Stimulated activated CD8-positive, alpha-beta memory T cell treated with anti-CD3 and anti-CD28 coated beads, Interleukin-4, amount 100 ng/mL, for 1 hour (primary cell): ENCODE measurements around the gene ZNF841.
"Not testable (repeated sequence)": the region's sequence is repeated elsewhere in the genome, so short reads cannot be mapped to it uniquely, and the experiment has no call there.

Source experiments
- DNase-seq, 2 donors: peaks; one replicate each; pipeline ENCODE4 v3.0.0-alpha.2; 2020; ENCODE audit warnings: low read depth in 2 of 2, low spot score in 1 of 2

ZNF841 gene

GRCh38 chr19:52095172-52096014 lies at the start of gene ZNF841:
TSS of gene ZNF841 (minus strand) at chr19:52095765. CDS start at chr19:52084801, 10,964 bp downstream.
- peak; percentile 52 to 68 for DNase-seq

- no peak for DNase-seq
Measured at GRCh38 chr19:52142001-52142595, 46.5 kb upstream of the ZNF841 start.

- DNase-seq: no peak
Measured at GRCh38 chr19:52141203-52141602, 45.6 kb upstream of the ZNF841 start.

DNA sequence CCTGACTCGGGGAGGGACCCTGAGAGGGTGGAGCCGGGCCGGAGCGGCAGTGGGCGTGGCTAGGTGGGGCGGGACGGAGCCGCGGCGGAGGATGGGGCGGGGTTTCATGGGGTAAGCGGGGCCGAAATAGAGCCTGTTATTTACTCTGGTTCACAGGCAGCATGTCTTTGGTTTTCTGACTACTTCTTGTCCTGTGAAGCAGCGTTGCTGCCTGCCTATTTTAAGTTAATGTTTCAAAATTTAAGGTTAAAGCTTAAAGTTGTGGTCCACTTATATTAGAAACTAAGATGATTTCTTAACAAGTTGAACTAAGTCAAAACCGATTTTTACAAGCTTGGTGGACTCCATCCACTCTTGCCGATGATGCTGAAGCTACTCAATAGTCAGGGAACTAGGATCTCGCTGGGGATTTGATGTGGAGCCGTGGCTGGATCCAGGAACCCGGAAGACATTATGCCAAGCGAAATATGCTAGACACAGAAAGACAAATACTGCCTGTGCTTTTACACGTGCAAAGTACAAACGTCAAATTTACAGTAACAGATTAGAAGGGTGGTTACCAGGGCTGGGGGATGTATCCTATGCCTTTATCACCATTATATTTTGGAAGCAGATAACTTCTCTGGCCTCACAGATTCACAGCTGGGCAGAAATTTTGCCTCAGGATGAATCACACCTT lies 44.6 kb upstream of the ZNF841 start:
- peak; percentile 94 to 96 for DNase-seq

DNA sequence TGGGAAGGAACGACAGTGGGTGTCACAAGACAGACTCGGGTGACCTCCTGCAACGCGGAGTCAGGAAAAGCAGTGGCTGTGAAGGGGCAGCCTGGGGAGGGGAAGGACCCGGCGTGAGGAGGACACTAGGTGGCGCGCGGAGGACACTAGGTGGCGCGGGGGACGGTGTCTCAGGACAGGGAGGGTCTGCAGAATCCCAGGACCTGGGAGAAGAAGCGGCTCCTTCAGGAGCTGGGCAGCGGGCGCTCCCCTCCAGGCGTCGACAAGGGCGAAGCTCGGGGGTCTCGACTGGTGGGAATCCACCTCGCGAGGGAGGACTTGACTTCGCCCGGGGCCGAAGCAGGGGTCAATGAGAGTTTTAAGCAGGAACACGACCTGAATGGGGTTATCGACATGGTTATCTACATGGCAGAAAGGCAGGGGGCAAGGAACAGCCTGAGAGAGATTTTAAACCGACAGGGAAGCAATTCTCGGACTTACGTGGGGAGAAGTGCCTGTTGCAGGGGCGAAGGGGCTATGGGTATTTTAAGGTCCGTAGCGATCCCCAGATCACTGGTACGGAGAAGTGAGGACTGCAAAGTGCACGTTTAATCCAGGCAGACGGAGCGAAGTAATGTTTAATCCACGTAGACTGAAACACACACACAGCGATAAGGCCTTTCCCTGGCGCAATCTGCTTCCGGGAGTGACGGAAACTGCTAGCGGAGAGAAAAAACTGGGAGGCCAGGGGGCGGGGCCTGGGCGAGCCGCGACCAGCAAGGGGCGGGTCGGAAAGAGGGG lies 43.9 kb upstream of the ZNF841 start, which contains the start of gene ZNF616:
TSS of gene ZNF616 (minus strand) at position 687 of the 780 bp plus-strand sequence. CDS start 9,426 bp downstream, outside the sequence.
- DNase-seq: peak; percentile 28 to 61

DNA sequence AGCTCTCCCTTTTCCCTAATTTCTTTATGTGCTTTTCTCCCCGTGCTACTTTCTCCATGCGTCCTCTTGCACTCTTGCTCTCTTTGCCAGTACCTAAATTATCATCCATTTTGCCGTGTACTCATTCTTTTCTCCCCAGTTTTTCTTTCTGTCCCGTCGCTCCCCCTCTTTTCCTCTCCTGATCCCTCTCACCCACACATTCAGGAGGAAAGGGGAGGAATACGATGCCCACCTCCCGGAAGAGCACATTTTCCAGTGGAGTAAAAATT lies 43.4 kb upstream of the ZNF841 start:
- DNase-seq: no peak

GRCh38 chr19:52138278-52138982 lies 42.9 kb upstream of the ZNF841 start:
- DNase-seq: no peak

- DNase-seq: no peak
Measured at GRCh38 chr19:52120286-52120685, 24.7 kb upstream of the ZNF841 start.

DNA sequence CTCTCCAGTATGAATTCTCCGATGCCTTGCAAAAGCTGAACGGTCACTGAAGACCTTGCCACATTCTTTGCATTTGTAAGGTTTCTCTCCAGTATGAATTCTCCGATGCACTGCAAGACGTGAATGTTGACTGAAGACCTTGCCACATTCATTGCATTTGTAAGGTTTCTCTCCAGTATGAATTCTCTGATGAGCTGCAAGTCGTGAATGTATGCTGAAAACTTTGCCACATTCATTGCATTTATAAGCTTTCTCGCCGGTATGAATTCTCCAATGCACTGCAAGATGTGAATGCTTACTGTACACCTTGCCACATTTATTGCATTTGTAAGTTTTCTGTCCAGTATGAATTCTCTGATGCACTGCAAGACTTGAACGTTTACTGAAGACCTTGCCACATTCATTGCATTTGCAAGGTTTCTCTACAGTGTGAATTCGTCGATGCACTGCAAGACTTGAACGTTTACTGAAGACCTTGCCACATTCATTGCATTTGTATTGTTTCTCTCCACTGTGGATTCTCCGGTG lies 20.0 kb upstream of the ZNF841 start:
- no peak for DNase-seq

GRCh38 chr19:52114691-52115090 lies 19.1 kb upstream of the ZNF841 start:
- DNase-seq: no peak

DNA sequence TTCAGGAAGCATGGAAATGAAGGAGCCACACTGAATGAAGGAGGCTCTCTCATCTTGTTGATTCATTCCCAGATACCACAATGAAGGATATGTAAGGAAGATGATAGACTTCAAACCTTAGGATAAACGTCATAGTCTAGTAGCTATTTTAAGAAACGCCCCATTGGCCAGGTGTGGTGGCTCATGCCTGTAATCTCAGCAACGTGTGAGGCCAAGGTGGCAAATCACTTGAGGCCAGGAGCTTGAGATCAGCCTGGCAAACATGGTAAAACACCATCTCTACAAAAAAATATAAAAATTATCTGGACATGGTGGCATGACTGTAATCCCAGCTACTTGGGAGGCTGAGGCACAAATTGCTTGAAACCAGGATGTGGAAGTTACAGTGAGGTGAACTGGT lies 17.1 kb upstream of the ZNF841 start:
- no peak for DNase-seq

DNA sequence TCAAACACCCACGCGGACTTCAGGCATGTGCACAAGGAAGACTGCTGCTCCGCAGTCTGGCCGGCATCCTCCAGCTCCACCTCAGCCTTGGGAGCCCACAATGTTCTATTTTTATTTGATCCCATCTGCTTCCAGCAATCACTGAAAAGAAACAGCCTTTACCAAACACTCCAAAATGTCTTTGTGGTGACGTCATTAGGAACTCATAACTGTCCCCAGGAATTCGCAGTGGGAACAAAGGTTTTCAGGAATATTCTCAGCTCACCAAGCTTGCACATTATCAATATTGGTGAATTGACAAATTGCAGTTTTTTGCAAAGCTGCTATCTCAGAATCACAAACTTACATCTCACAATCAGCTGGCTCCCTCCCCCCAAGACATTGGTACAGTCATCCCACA lies 15.2 kb upstream of the ZNF841 start:
- no peak for DNase-seq

- DNase-seq: no peak
Measured at GRCh38 chr19:52102782-52103181, 7.2 kb upstream of the ZNF841 start.

- DNase-seq: no peak
Measured at GRCh38 chr19:52101866-52102562, 6.4 kb upstream of the ZNF841 start.

DNA sequence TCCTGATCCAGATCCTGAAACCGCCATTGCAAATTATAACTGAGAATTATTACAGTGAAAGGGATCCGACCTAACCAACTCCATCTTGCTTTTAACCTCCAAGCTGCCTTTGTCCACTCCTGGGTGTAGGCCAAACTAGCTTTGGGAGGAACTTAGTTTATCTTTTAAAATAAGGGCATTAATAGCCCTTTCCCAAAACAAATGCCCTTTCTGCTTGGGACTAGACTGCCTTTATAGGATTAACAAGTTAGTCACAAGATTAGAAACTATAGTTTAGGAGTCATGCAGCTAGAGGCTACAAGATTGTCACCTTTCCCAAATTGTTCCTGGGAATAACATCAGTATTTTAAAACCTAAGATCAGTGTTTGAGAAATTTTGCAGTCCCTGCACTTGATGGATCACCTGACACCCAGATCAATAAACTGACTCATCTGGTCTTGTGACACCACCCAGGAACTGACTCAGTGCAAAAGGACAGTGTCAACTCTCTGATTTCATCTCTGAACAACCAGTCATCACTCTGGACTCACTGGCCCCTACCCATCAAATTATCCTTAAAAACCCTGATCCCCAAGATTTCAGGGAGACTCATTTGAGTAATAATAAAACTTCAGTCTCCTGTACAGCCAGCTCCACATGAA lies 4.1 kb upstream of the ZNF841 start:
- no peak for DNase-seq

- not testable (repeated sequence) for DNase-seq
Measured at GRCh38 chr19:52096416-52096815, 851 bp upstream of the ZNF841 start.

GRCh38 chr19:52094526-52095130 lies 937 bp downstream of the ZNF841 start:
- DNase-seq: no peak

GRCh38 chr19:52086481-52086880 lies 9.1 kb downstream of the ZNF841 start:
- no peak for DNase-seq

GRCh38 chr19:52070496-52070895 lies 25.1 kb downstream of the ZNF841 start:
- no peak for DNase-seq
